PC-3 (cell line): ENCODE data around the gene UNCX. TPM values are rescaled to one million over a fixed set of nuclear protein-coding genes. Genes with fewer than 3 reads are reported as not detected.

Source experiments
- ATAC-seq: fragments of 200-7000 bp; cut with Tn5 transposase; 2 replicates; pipeline ENCODE4 v1.9.1; 2020; ENCODE audit warnings: mild to moderate bottlenecking, moderate library complexity
- BruUV-seq: library from RNA; stranded (reverse); fragments of 400-500 nt; replicated peaks from 2 replicates; lab custom pipeline; 2021; lab: Mats Ljungman, UMichigan
- CTCF ChIA-PET: fragments of 300-600 bp; sonication (Branson Sonifier 250); formaldehyde crosslinking; loops from one replicate; lab custom pipeline; 2022; ENCODE audit warnings: antibody characterized with exemption; lab: Charles Lee
- POLR2A ChIA-PET: fragments of 300-600 bp; sonication (Branson Sonifier 250); formaldehyde crosslinking; loops from one replicate; lab custom pipeline; 2022; ENCODE audit warnings: antibody characterized with exemption; ENCODE audit not compliant: unreplicated experiment; lab: Charles Lee
- DNase-seq: peaks from one replicate; pipeline ENCODE4 v3.0.0-alpha.2; 2015
- H2AFZ ChIP-seq: fragments of 300-600 bp; sonication (generic); 2 replicates; pipeline ENCODE4 v1.6.0; 2016; ENCODE audit warnings: antibody characterized with exemption, low read length
- H3F3A ChIP-seq: fragments of 300-600 bp; sonication (generic); one replicate; pipeline ENCODE4 v1.6.0; 2017; ENCODE audit warnings: antibody characterized with exemption, low read length, control low read depth, mild to moderate bottlenecking; ENCODE audit not compliant: unreplicated experiment
- H3K27ac ChIP-seq: fragments of 300-600 bp; sonication (generic); 2 replicates; pipeline ENCODE4 v1.5.1; 2016; ENCODE audit warnings: mild to moderate bottlenecking, low read length
- H3K27me3 ChIP-seq: fragments of 300-600 bp; sonication (generic); 2 replicates; pipeline ENCODE4 v1.6.1; 2016; ENCODE audit warnings: low read length, mixed read lengths
- H3K36me3 ChIP-seq: fragments of 300-600 bp; sonication (generic); 2 replicates; pipeline ENCODE4 v1.6.1; 2016; ENCODE audit warnings: low read depth, mixed run types, low read length, mixed read lengths
- H3K4me1 ChIP-seq: fragments of 300-600 bp; sonication (generic); 2 replicates; pipeline ENCODE4 v1.5.1; 2016; ENCODE audit warnings: low read length; ENCODE audit not compliant: insufficient read depth
- H3K4me2 ChIP-seq: fragments of 300-600 bp; sonication (generic); 2 replicates; pipeline ENCODE4 v1.6.0; 2016; ENCODE audit warnings: low read length
- H3K4me3 ChIP-seq: fragments of 300-600 bp; sonication (generic); 2 replicates; pipeline ENCODE4 v1.5.1; 2016; ENCODE audit warnings: mild to moderate bottlenecking, low read length, mixed read lengths
- H3K79me2 ChIP-seq: fragments of 300-600 bp; sonication (generic); 2 replicates; pipeline ENCODE4 v1.6.1; 2017; ENCODE audit warnings: low read length, mixed read lengths
- H3K9ac ChIP-seq: fragments of 300-600 bp; sonication (generic); 2 replicates; pipeline ENCODE4 v1.6.0; 2016; ENCODE audit warnings: mild to moderate bottlenecking, low read length
- H3K9me2 ChIP-seq: fragments of 300-600 bp; sonication (generic); replicated peaks from 2 replicates; pipeline ENCODE4 v1.6.1; 2016; ENCODE audit warnings: mixed run types, low read length, mixed read lengths
- H3K9me3 ChIP-seq: fragments of 300-600 bp; sonication (generic); 2 replicates; pipeline ENCODE4 v1.6.1; 2016; ENCODE audit warnings: low read length, mixed read lengths
- H4K20me1 ChIP-seq: fragments of 300-600 bp; sonication (generic); 2 replicates; pipeline ENCODE4 v1.6.1; 2016; ENCODE audit warnings: low read length, mixed read lengths
- CTCF ChIP-seq: fragments of 300-600 bp; sonication (generic); conservative IDR thresholded peaks from 2 replicates; pipeline ENCODE4 v1.5.1; 2017; ENCODE audit warnings: antibody characterized with exemption, low read depth, mild to moderate bottlenecking, low read length
- EZH2 ChIP-seq: fragments of 300-600 bp; sonication (generic); IDR thresholded peaks from one replicate; pipeline ENCODE4 v1.6.1; 2017; ENCODE audit warnings: antibody characterized with exemption, mild to moderate bottlenecking, low read length; ENCODE audit not compliant: unreplicated experiment
- EZH2phosphoT487 ChIP-seq: fragments of 300-600 bp; sonication (generic); IDR thresholded peaks from 2 replicates; pipeline ENCODE4 v1.6.1; 2018; ENCODE audit warnings: mild to moderate bottlenecking, antibody characterized with exemption, low read length, borderline replicate concordance
- intact Hi-C: fragments of 100-400 bp; cut with micrococcal nuclease; formaldehyde crosslinking; loops from 2 replicates; pipeline ENCODE4 v1.9.0; 2023
- total RNA-seq: library from RNA; depleted of rRNA; stranded (reverse); fragments of >200 nt; gene quantifications from 2 replicates; pipeline ENCODE4 v1.2.3, GENCODE V29; 2014

The UNCX gene
- total RNA-seq, 1 experiment from 2014 or later = not detected

- intact Hi-C loops = no loop called here
- Histone ChIP-seq H3K4me3 (no peak overlapping the region), H3K27ac (no peak overlapping the region), H3K9me2 (no peaks in the 10 kb centered on the region), H3F3A (no peaks in the 10 kb centered on the region), H2AFZ (no peak overlapping the region), H3K9ac (no peak overlapping the region), H3K4me1 (no peaks in the 10 kb centered on the region), H3K79me2 (no peaks in the 10 kb centered on the region), H3K36me3 (no peaks in the 10 kb centered on the region), H3K27me3 (peaks cover 28% of the 10 kb centered on the region), H3K9me3 (no peaks in the 10 kb centered on the region), H4K20me1 (no peaks in the 10 kb centered on the region), H3K4me2 (no peak overlapping the region)
- ATAC-seq (no peak), DNase-seq (no peak)
- ChIA-PET CTCF (no interaction called here), POLR2A (no interaction called here)
- BruUV-seq = no TSS peak
- no peak for TF ChIP-seq EZH2
- TF ChIP-seq EZH2phosphoT487 = no peak
- no peak for TF ChIP-seq CTCF
Measured at GRCh38 chr7:1282679-1283078, 50.0 kb downstream of the UNCX start.

GRCh38 chr7:1283337-1283736 lies 50.7 kb downstream of the UNCX start:
- H3K27me3 ChIP-seq = peaks cover 28% of the 10 kb centered on the region
- no peaks in the 10 kb centered on the region for H3K9me2 ChIP-seq
- no peaks in the 10 kb centered on the region for H3K4me1 ChIP-seq
- intact Hi-C loops = no loop called here
- POLR2A ChIA-PET = no interaction called here
- H2AFZ ChIP-seq = no peak overlapping the region
- H3K79me2 ChIP-seq = no peaks in the 10 kb centered on the region
- no peaks in the 10 kb centered on the region for H3K36me3 ChIP-seq
- CTCF ChIA-PET = no interaction called here
- BruUV-seq = no TSS peak
- H3K9me3 ChIP-seq = no peaks in the 10 kb centered on the region
- H3F3A ChIP-seq = no peaks in the 10 kb centered on the region
- H3K4me3 ChIP-seq = no peak overlapping the region
- H4K20me1 ChIP-seq = no peaks in the 10 kb centered on the region
- no peak for ATAC-seq
- TF ChIP-seq EZH2 = no peak
- no peak for TF ChIP-seq CTCF
- no peak for TF ChIP-seq EZH2phosphoT487
- H3K27ac ChIP-seq = no peak overlapping the region
- DNase-seq = no peak
- no peak overlapping the region for H3K9ac ChIP-seq
- no peak overlapping the region for H3K4me2 ChIP-seq

- H3K4me2 ChIP-seq = no peak overlapping the region
- DNase-seq (no peak), ATAC-seq (no peak)
- TF ChIP-seq CTCF = no peak
- no peak for TF ChIP-seq EZH2phosphoT487
- no peak for TF ChIP-seq EZH2
- H3K4me1 ChIP-seq = no peaks in the 10 kb centered on the region
- no peaks in the 10 kb centered on the region for H3K36me3 ChIP-seq
- H3K27ac ChIP-seq = no peak overlapping the region
- intact Hi-C loops = no loop called here
- H2AFZ ChIP-seq = no peak overlapping the region
- no peak overlapping the region for H3K4me3 ChIP-seq
- ChIA-PET CTCF (no interaction called here), POLR2A (no interaction called here)
- no peaks in the 10 kb centered on the region for H4K20me1 ChIP-seq
- BruUV-seq = no TSS peak
- no peaks in the 10 kb centered on the region for H3K9me3 ChIP-seq
- H3K9ac ChIP-seq = no peak overlapping the region
- peaks cover 28% of the 10 kb centered on the region for H3K27me3 ChIP-seq
- no peaks in the 10 kb centered on the region for H3K9me2 ChIP-seq
- H3K79me2 ChIP-seq = no peaks in the 10 kb centered on the region
- no peaks in the 10 kb centered on the region for H3F3A ChIP-seq
Measured at GRCh38 chr7:1283941-1284742, 51.5 kb downstream of the UNCX start.
